Neural cell (in vitro differentiated cells): ENCODE data around the gene HNRNPLL.

Source experiments
- POLR2AphosphoS5 ChIP-seq: IDR thresholded peaks from 2 replicates; pipeline ENCODE4 v1.6.1; 2012
- RAD21 ChIP-seq: fragments of 450-650 bp; conservative IDR thresholded peaks from 2 replicates; pipeline ENCODE4 v1.6.1; 2014; ENCODE audit warnings: antibody characterized with exemption, mild to moderate bottlenecking, moderate library complexity
- TF ChIP-seq, protein P1 (sequence below): fragments of 450-650 bp; IDR thresholded peaks from 2 replicates; pipeline ENCODE4 v1.5.1; 2014; ENCODE audit warnings: antibody characterized with exemption, mild to moderate bottlenecking, moderate library complexity; ENCODE audit not compliant: poor library complexity, severe bottlenecking
- TF ChIP-seq, protein P2 (sequence below): IDR thresholded peaks from 2 replicates; pipeline ENCODE4 v1.6.1; 2012; ENCODE audit warnings: borderline replicate concordance

DNA sequence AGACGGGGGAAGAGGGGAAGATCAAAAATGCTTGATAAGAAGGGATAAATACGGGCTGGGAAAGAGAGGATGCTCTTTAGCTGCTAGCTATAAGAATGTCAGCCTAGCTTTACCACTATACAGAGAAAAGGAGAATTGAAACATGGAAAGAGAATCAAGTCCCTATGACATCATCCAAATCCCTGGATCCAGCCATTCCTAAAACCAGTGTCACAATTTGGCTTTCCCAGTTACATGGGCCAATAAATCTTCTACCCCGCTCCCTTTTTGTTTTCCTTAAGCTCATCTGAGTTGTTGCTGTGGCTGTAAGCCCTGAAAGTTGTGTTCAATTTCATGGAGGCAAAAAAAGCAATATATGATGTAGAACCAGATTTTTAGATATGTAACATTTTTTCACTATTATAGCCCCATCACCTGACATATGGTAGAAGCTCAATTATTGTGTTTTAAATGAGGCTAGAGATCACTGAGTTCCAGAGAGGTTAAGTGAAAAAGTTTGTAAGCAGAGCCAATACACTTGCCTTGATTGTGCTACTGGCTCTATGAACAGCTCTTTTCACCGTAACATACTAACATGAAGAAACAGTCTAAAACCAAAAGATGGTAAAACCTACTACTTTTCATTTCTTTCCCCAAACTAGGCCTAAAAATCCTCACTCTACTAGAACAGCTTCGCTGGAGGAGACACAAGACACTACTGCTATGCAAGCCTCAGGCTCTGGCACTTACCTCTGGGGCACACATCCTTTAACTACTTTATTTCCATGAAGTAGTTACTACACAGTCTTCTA is 4.3 kb downstream of the HNRNPLL start:
- TF ChIP-seq, protein P1, sequence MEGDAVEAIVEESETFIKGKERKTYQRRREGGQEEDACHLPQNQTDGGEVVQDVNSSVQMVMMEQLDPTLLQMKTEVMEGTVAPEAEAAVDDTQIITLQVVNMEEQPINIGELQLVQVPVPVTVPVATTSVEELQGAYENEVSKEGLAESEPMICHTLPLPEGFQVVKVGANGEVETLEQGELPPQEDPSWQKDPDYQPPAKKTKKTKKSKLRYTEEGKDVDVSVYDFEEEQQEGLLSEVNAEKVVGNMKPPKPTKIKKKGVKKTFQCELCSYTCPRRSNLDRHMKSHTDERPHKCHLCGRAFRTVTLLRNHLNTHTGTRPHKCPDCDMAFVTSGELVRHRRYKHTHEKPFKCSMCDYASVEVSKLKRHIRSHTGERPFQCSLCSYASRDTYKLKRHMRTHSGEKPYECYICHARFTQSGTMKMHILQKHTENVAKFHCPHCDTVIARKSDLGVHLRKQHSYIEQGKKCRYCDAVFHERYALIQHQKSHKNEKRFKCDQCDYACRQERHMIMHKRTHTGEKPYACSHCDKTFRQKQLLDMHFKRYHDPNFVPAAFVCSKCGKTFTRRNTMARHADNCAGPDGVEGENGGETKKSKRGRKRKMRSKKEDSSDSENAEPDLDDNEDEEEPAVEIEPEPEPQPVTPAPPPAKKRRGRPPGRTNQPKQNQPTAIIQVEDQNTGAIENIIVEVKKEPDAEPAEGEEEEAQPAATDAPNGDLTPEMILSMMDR, result no peak
- TF ChIP-seq POLR2AphosphoS5 (no peak), RAD21 (no peak)
- TF ChIP-seq, protein P2, sequence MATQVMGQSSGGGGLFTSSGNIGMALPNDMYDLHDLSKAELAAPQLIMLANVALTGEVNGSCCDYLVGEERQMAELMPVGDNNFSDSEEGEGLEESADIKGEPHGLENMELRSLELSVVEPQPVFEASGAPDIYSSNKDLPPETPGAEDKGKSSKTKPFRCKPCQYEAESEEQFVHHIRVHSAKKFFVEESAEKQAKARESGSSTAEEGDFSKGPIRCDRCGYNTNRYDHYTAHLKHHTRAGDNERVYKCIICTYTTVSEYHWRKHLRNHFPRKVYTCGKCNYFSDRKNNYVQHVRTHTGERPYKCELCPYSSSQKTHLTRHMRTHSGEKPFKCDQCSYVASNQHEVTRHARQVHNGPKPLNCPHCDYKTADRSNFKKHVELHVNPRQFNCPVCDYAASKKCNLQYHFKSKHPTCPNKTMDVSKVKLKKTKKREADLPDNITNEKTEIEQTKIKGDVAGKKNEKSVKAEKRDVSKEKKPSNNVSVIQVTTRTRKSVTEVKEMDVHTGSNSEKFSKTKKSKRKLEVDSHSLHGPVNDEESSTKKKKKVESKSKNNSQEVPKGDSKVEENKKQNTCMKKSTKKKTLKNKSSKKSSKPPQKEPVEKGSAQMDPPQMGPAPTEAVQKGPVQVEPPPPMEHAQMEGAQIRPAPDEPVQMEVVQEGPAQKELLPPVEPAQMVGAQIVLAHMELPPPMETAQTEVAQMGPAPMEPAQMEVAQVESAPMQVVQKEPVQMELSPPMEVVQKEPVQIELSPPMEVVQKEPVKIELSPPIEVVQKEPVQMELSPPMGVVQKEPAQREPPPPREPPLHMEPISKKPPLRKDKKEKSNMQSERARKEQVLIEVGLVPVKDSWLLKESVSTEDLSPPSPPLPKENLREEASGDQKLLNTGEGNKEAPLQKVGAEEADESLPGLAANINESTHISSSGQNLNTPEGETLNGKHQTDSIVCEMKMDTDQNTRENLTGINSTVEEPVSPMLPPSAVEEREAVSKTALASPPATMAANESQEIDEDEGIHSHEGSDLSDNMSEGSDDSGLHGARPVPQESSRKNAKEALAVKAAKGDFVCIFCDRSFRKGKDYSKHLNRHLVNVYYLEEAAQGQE, result no peak
